Measurements from ENCODE around the gene NEK6.

NEK6 gene

DNA sequence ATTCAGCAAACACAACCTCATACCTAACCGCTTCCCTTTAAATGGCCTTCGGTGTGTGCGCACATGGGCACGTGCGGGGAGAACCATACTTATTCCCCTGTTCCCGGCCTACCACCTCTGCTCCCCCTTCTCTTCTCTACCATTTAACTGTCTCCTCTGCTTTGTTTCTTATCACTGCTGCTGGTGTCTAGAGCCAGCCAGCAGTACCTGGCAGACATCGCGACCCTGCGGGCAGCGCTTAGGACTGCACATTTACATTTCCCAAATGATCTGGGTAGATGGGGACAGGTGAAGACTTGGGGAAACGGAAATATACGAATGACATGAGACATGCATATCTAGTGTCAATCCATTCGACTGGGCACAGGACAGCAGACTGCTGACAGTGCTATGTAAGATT, 100.9 kb downstream of the NEK6 start:
- no peak overlapping the region for H4K8ac ChIP-seq (ENCODE audit: low read depth, low read length)
- DNase-seq, result no peak
- no peak overlapping the region for H3K18ac ChIP-seq (ENCODE audit: low read length)
- no peak overlapping the region for H2AFZ ChIP-seq (ENCODE audit: insufficient read depth, low read length, poor library complexity)
- H3K79me2 ChIP-seq (ENCODE audit: control insufficient read depth, insufficient read depth, low read length, poor library complexity), result peaks cover 2% of the 10 kb centered on the region
- no peak overlapping the region for H3K4me2 ChIP-seq (ENCODE audit: low read length)
- peaks cover under 1 to 3% of the 10 kb centered on the region in 2 experiments for H3K4me1 ChIP-seq (ENCODE audit: control insufficient read depth in 1 of 2, insufficient read depth in 2 of 2, low read length in 2 of 2)
- H2AK5ac ChIP-seq (ENCODE audit: low read length), result no peak overlapping the region
- H3K36me3 ChIP-seq (ENCODE audit: control insufficient read depth in 1 of 2, insufficient read depth in 2 of 2, low read length in 2 of 2), result peaks cover 33 to 35% of the 10 kb centered on the region in 2 experiments
- no peaks in the 10 kb centered on the region for H3K79me1 ChIP-seq (ENCODE audit: low read length)
- H4K12ac ChIP-seq (ENCODE audit: low read depth, low read length), result no peak overlapping the region
- no peak overlapping the region for H2BK120ac ChIP-seq (ENCODE audit: insufficient read depth, low read length, poor library complexity)
- no peak overlapping the region for H2BK5ac ChIP-seq (ENCODE audit: low read depth, low read length, poor library complexity)
- H2BK12ac ChIP-seq (ENCODE audit: low read length), result no peak overlapping the region
- no peak overlapping the region for H3K9ac ChIP-seq (ENCODE audit: low read length)
- H3K14ac ChIP-seq (ENCODE audit: low read length), result no peak overlapping the region
- H4K91ac ChIP-seq (ENCODE audit: low read depth, low read length), result no peak overlapping the region
- peaks cover 3% of the 10 kb centered on the region for H3K9me3 ChIP-seq (ENCODE audit: insufficient read depth, low read depth, low read length)
- WGBS (ENCODE audit: extremely low coverage, insufficient coverage, insufficient read length), result no CpG with 5 or more reads among the region's 13 CpGs
- H3K23ac ChIP-seq (ENCODE audit: low read length), result no peak overlapping the region
- H3K4ac ChIP-seq (ENCODE audit: low read depth, low read length), result no peak overlapping the region
- no peak overlapping the region for H3K4me3 ChIP-seq (ENCODE audit: low read depth, low read length)
- no peak overlapping the region for H3K27ac ChIP-seq (ENCODE audit: low read depth, low read length)
- no peaks in the 10 kb centered on the region for H3K27me3 ChIP-seq (ENCODE audit: insufficient read depth, low read length)

DNA sequence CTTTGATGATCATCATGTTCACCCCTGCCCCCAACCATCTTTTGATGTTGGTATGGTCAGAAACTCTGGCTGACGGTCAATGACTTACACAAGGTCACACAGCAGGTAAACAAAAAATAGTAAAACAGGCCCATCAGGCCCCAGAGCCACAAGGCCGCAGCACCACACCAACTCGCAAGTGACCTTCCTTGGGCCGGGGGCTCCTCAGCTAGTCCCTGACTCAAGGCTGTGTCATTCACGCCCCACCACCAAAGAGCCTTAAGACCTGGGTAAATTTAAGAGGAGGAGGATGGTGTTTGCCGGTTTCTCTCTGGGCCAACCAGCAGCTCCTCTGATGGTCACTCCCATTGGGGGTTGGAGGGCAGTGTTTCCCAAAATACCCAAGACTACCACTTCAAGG, 101.7 kb downstream of the NEK6 start:
- H4K8ac ChIP-seq (ENCODE audit: low read depth, low read length), result no peak overlapping the region
- no peak overlapping the region for H3K4me2 ChIP-seq (ENCODE audit: low read length)
- no peaks in the 10 kb centered on the region for H3K79me1 ChIP-seq (ENCODE audit: low read length)
- no peak overlapping the region for H2BK120ac ChIP-seq (ENCODE audit: insufficient read depth, low read length, poor library complexity)
- no peak overlapping the region for H2BK5ac ChIP-seq (ENCODE audit: low read depth, low read length, poor library complexity)
- H2AFZ ChIP-seq (ENCODE audit: insufficient read depth, low read length, poor library complexity), result no peak overlapping the region
- H3K36me3 ChIP-seq (ENCODE audit: control insufficient read depth in 1 of 2, insufficient read depth in 2 of 2, low read length in 2 of 2), result peaks cover 29 to 31% of the 10 kb centered on the region in 2 experiments
- H3K4me3 ChIP-seq (ENCODE audit: low read depth, low read length), result no peak overlapping the region
- H2BK12ac ChIP-seq (ENCODE audit: low read length), result no peak overlapping the region
- H4K12ac ChIP-seq (ENCODE audit: low read depth, low read length), result no peak overlapping the region
- H3K4me1 ChIP-seq (ENCODE audit: control insufficient read depth in 1 of 2, insufficient read depth in 2 of 2, low read length in 2 of 2), result peaks cover 4 to 6% of the 10 kb centered on the region in 2 experiments
- H3K23ac ChIP-seq (ENCODE audit: low read length), result no peak overlapping the region
- H3K14ac ChIP-seq (ENCODE audit: low read length), result no peak overlapping the region
- H3K9ac ChIP-seq (ENCODE audit: low read length), result no peak overlapping the region
- H3K27me3 ChIP-seq (ENCODE audit: insufficient read depth, low read length), result no peaks in the 10 kb centered on the region
- WGBS (ENCODE audit: extremely low coverage, insufficient coverage, insufficient read length), result no CpG with 5 or more reads among the region's 6 CpGs
- peaks cover 2% of the 10 kb centered on the region for H3K79me2 ChIP-seq (ENCODE audit: control insufficient read depth, insufficient read depth, low read length, poor library complexity)
- no peak overlapping the region for H4K91ac ChIP-seq (ENCODE audit: low read depth, low read length)
- peak overlapping the region; percentile 15 for H3K4ac ChIP-seq (ENCODE audit: low read depth, low read length)
- no peak overlapping the region for H3K18ac ChIP-seq (ENCODE audit: low read length)
- no peak overlapping the region for H2AK5ac ChIP-seq (ENCODE audit: low read length)
- H3K27ac ChIP-seq (ENCODE audit: low read depth, low read length), result no peak overlapping the region
- no peak for DNase-seq
- peaks cover 3% of the 10 kb centered on the region for H3K9me3 ChIP-seq (ENCODE audit: insufficient read depth, low read depth, low read length)

DNA sequence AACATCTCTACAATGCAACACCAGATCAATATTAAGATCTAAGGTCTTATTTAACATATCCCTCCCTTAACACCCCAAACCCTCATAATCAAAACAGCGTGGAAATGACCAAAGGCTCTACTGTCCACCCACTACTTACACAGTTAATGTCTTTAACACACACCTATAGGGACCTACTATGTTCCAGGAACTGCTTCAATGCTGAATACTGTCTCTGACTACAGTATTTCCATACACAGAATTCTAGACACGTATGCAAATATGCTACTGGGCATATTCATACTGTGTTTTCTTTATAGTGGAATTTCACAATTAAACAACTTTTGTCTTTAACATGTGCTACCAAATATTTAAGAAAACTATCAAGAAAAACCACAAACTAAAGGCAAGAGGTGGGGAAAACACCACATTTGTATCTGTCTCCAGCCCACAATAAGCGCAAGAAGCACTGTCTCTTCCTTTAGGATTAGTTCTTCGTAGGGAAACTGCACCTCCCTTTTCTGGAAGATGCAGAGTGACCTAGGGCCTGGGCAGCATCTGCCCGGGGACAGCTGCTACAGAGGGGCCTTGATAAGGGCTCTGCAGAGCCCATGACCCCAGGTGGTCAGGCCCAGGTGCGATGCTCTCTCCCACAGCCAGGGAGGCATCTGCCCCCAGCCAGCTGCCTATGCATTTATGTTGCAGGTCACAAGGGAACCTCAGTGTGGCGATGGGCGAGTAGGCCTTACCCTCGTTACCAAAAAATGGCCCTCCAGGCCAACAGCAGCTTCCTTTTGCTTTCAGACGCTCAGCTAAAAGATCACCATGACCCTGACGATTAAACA, 102.3 kb downstream of the NEK6 start:
- Histone ChIP-seq H2BK5ac (ENCODE audit: low read depth, low read length, poor library complexity) (no peak overlapping the region), H3K79me2 (ENCODE audit: control insufficient read depth, insufficient read depth, low read length, poor library complexity) (peaks cover 2% of the 10 kb centered on the region), H3K4me2 (ENCODE audit: low read length) (no peak overlapping the region), H2AFZ (ENCODE audit: insufficient read depth, low read length, poor library complexity) (no peak overlapping the region), H4K91ac (ENCODE audit: low read depth, low read length) (no peak overlapping the region), H4K8ac (ENCODE audit: low read depth, low read length) (no peak overlapping the region), H3K27me3 (ENCODE audit: insufficient read depth, low read length) (no peaks in the 10 kb centered on the region), H3K4me1 (ENCODE audit: control insufficient read depth in 1 of 2, insufficient read depth in 2 of 2, low read length in 2 of 2) (peaks cover 4 to 6% of the 10 kb centered on the region in 2 experiments), H3K4me3 (ENCODE audit: low read depth, low read length) (no peak overlapping the region), H3K23ac (ENCODE audit: low read length) (peak overlapping the region; percentile 25), H3K14ac (ENCODE audit: low read length) (no peak overlapping the region), H3K27ac (ENCODE audit: low read depth, low read length) (no peak overlapping the region), H3K9me3 (ENCODE audit: insufficient read depth, low read depth, low read length) (peaks cover 3% of the 10 kb centered on the region), H3K79me1 (ENCODE audit: low read length) (no peaks in the 10 kb centered on the region), H3K9ac (ENCODE audit: low read length) (no peak overlapping the region), H2AK5ac (ENCODE audit: low read length) (no peak overlapping the region), H2BK12ac (ENCODE audit: low read length) (no peak overlapping the region), H3K36me3 (ENCODE audit: control insufficient read depth in 1 of 2, insufficient read depth in 2 of 2, low read length in 2 of 2) (peaks cover 23 to 29% of the 10 kb centered on the region in 2 experiments), H2BK120ac (ENCODE audit: insufficient read depth, low read length, poor library complexity) (no peak overlapping the region), H4K12ac (ENCODE audit: low read depth, low read length) (no peak overlapping the region), H3K4ac (ENCODE audit: low read depth, low read length) (peak overlapping the region; percentile 21), H3K18ac (ENCODE audit: low read length) (peak overlapping the region; percentile 33)
- no CpG with 5 or more reads among the region's 11 CpGs for WGBS (ENCODE audit: extremely low coverage, insufficient coverage, insufficient read length)
- DNase-seq, result no peak

DNA sequence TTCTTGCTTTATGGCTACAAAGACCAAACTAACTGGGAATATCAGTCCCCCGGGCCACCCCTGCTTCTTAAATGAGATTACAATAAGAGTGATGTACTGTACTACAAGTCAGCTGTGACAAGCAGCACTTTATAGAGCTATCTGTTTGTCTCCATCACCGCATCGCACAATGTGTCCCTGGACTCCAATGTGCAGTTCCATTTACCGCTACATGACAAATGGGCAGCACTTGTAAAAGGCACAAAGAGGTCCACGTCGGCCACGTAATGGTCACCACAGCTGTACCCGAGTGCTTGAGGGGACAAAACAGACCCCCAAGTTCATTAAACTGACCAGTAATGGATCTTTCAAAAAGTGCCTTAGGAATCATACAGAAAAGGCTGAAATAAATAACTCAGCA, 103.4 kb downstream of the NEK6 start:
- no peak overlapping the region for H3K9ac ChIP-seq (ENCODE audit: low read length)
- H3K18ac ChIP-seq (ENCODE audit: low read length), result no peak overlapping the region
- no peak overlapping the region for H2BK120ac ChIP-seq (ENCODE audit: insufficient read depth, low read length, poor library complexity)
- H3K4me3 ChIP-seq (ENCODE audit: low read depth, low read length), result no peak overlapping the region
- H2BK12ac ChIP-seq (ENCODE audit: low read length), result no peak overlapping the region
- H3K79me1 ChIP-seq (ENCODE audit: low read length), result no peaks in the 10 kb centered on the region
- WGBS (ENCODE audit: extremely low coverage, insufficient coverage, insufficient read length), result no CpG with 5 or more reads among the region's 8 CpGs
- H2AFZ ChIP-seq (ENCODE audit: insufficient read depth, low read length, poor library complexity), result no peak overlapping the region
- H4K12ac ChIP-seq (ENCODE audit: low read depth, low read length), result no peak overlapping the region
- no peak overlapping the region for H3K14ac ChIP-seq (ENCODE audit: low read length)
- H3K36me3 ChIP-seq (ENCODE audit: control insufficient read depth in 1 of 2, insufficient read depth in 2 of 2, low read length in 2 of 2), result peaks cover 12 to 21% of the 10 kb centered on the region in 2 experiments
- H4K8ac ChIP-seq (ENCODE audit: low read depth, low read length), result no peak overlapping the region
- no peak overlapping the region for H3K23ac ChIP-seq (ENCODE audit: low read length)
- H3K4me1 ChIP-seq (ENCODE audit: control insufficient read depth in 1 of 2, insufficient read depth in 2 of 2, low read length in 2 of 2), result peaks cover 4 to 6% of the 10 kb centered on the region in 2 experiments
- no peak overlapping the region for H3K4me2 ChIP-seq (ENCODE audit: low read length)
- H3K27ac ChIP-seq (ENCODE audit: low read depth, low read length), result no peak overlapping the region
- no peak for DNase-seq
- H3K79me2 ChIP-seq (ENCODE audit: control insufficient read depth, insufficient read depth, low read length, poor library complexity), result peaks cover 2% of the 10 kb centered on the region
- H3K27me3 ChIP-seq (ENCODE audit: insufficient read depth, low read length), result no peaks in the 10 kb centered on the region
- no peak overlapping the region for H2BK5ac ChIP-seq (ENCODE audit: low read depth, low read length, poor library complexity)
- H4K91ac ChIP-seq (ENCODE audit: low read depth, low read length), result no peak overlapping the region
- no peak overlapping the region for H2AK5ac ChIP-seq (ENCODE audit: low read length)
- H3K9me3 ChIP-seq (ENCODE audit: insufficient read depth, low read depth, low read length), result peaks cover 3% of the 10 kb centered on the region
- no peak overlapping the region for H3K4ac ChIP-seq (ENCODE audit: low read depth, low read length)

All from trophoblast cell (in vitro differentiated cells and primary cell).